ENCODE data around the gene HSH2D. TPM values are rescaled to one million over a fixed set of nuclear protein-coding genes. Genes with fewer than 3 reads are reported as not detected.

Gene HSH2D
- total and polyA plus RNA-seq, 10 of the 15 experiments (the other 5 are each of a cell fraction or from before 2014, with no cell fraction given): 22.0 to 145 (median 89.3) TPM

GRCh38 chr19:16148443-16149229, 5.2 kb downstream of the HSH2D start:
- ATAC-seq (no peak), FAIRE-seq (no peak), DNase-seq (ENCODE audit: low read depth, low spot score) (no peak)
- H4K20me1 ChIP-seq (ENCODE audit: control insufficient read depth, insufficient read depth): peaks cover 6% of the 10 kb centered on the region
- 46% methylated on average over 8 of the region's 8 CpGs for WGBS (ENCODE audit: insufficient coverage, insufficient replicate concordance, low lambda C conversion rate, missing lambda C conversion rate)
- SMC1A ChIA-PET (ENCODE audit: uncharacterized antibody, unreplicated experiment): interaction anchor here (0.6 to 9.6 kb wide), 6 partner anchors 9 to 36 kb away, joined by 3 to 135 read pairs (median 4); partner anchors contain the start of gene FAM32A
- H3K36me3 ChIP-seq (ENCODE audit: control insufficient read depth in 2 of 2, insufficient read depth in 2 of 2, low read length in 1 of 2): peaks cover 19 to 35% of the 10 kb centered on the region in 2 experiments
- intact Hi-C loops (cut with micrococcal nuclease; ENCODE audit: unreplicated experiment) (no loop called here), in situ Hi-C loops (cut with MboI) (no loop called here)
- peak overlapping the region; percentile 33 for H3K9ac ChIP-seq (ENCODE audit: control insufficient read depth, insufficient read depth, low read length)
- CTCF ChIA-PET: interaction anchor here (1.0 to 1.5 kb wide), 5 partner anchors 31 to 86 kb away, joined by 3 to 8 read pairs (median 3); no protein-coding TSS in a partner anchor
- RAD21 ChIA-PET (ENCODE audit: unreplicated experiment): interaction anchor here (0.8 to 3.3 kb wide), 3 partner anchors 30 to 37 kb away, joined by 3 to 28 read pairs (median 4); partner anchors contain the start of gene RAB8A
- peak overlapping the region; percentile 68 for H3K4me3 ChIP-seq
- H3K4me2 ChIP-seq (ENCODE audit: control insufficient read depth, insufficient read depth): peak overlapping the region; percentile 84
- no TSS peak for BruUV-seq (replicated peaks)
- POLR2A ChIA-PET: interaction anchor here (0.6 to 1.6 kb wide), 7 partner anchors 13 to 304 kb away, joined by 4 to 6 read pairs (median 5); no protein-coding TSS in a partner anchor
- H2AFZ ChIP-seq (ENCODE audit: control insufficient read depth, low read depth, low read length): no peak overlapping the region
- no peaks in the 10 kb centered on the region for H3K27me3 ChIP-seq (replicated peaks in 1 of 2; ENCODE audit: control insufficient read depth in 2 of 2, insufficient read depth in 2 of 2, low read length in 1 of 2)
- H3K27ac ChIP-seq (ENCODE audit: control insufficient read depth, insufficient read depth): peak overlapping the region; percentile 56
- H3K79me2 ChIP-seq (ENCODE audit: control insufficient read depth, insufficient read depth, low read length): peaks cover 73% of the 10 kb centered on the region
- TF ChIP-seq RAD21 (IDR thresholded peaks at IDR 0.05; ENCODE audit: insufficient read depth, low read depth, low read length) (no peak), ZNF622 (IDR thresholded peaks at IDR 0.05) (no peak), POLR2AphosphoS5 (IDR thresholded peaks at IDR 0.05; ENCODE audit: low read length) (no peak), IRF4 (IDR thresholded peaks at IDR 0.05; ENCODE audit: low read depth, low read length) (no peak), JUND (IDR thresholded peaks at IDR 0.05; ENCODE audit: low read depth, low read length) (no peak), TCF7 (IDR thresholded peaks at IDR 0.05; ENCODE audit: borderline replicate concordance) (no peak), MXI1 (IDR thresholded peaks at IDR 0.05; ENCODE audit: low read depth, low read length) (no peak), EP300 (IDR thresholded peaks at IDR 0.05; ENCODE audit: borderline replicate concordance in 1 of 2, control insufficient read depth in 1 of 2, low read depth in 2 of 2, low read length in 2 of 2) (no peak), PML (IDR thresholded peaks at IDR 0.05; ENCODE audit: low read length) (no peak), NR2C1 (IDR thresholded peaks at IDR 0.05) (no peak), SRF (IDR thresholded peaks at IDR 0.05; ENCODE audit: low read depth in 2 of 2, low read length in 2 of 2) (no peak), SUZ12 (IDR thresholded peaks at IDR 0.05; ENCODE audit: unreplicated experiment) (no peak), LARP7 (IDR thresholded peaks at IDR 0.05) (no peak), PKNOX1 (IDR thresholded peaks at IDR 0.05) (no peak)
- TF ChIP-seq, protein P1, sequence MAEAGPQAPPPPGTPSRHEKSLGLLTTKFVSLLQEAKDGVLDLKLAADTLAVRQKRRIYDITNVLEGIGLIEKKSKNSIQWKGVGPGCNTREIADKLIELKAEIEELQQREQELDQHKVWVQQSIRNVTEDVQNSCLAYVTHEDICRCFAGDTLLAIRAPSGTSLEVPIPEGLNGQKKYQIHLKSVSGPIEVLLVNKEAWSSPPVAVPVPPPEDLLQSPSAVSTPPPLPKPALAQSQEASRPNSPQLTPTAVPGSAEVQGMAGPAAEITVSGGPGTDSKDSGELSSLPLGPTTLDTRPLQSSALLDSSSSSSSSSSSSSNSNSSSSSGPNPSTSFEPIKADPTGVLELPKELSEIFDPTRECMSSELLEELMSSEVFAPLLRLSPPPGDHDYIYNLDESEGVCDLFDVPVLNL (IDR thresholded peaks at IDR 0.05; ENCODE audit: low read depth, low read length): no peak
- H3K4me1 ChIP-seq (ENCODE audit: control insufficient read depth, insufficient read depth, low read length): peaks cover 34% of the 10 kb centered on the region
- no peaks in the 10 kb centered on the region for H3K9me3 ChIP-seq (replicated peaks; ENCODE audit: control insufficient read depth, insufficient read depth, low read length)
